Kasumi-1 (cell line): Measurements from ENCODE around the gene ABHD12B.
"Not testable (repeated sequence)": the region's sequence is repeated elsewhere in the genome, so short reads cannot be mapped to it uniquely, and the experiment has no call there.

Experiments
- DNase-seq, 2 experiments: peaks; one replicate each; lab custom pipeline; 2025; lab: John Stamatoyannopoulos, UW

Gene ABHD12B

DNA sequence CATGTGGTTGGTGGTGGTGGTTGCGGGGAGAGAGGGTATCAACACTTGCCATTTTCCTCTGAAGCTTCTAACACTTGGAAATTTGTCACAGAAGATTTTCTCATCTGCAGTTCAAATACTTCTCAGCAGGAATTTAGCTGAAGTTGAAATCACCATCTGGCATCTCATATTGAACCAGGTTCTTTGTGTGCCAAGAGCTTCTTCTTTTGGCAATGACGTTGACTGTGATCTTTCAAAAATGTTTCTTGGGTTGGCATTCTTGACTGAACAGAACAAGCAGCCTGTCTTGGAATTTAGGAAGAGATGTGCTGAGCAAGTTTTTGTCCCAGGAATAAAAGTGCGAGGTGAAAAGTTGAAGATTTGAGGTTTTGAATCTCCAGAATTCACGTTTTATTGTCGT lies 32.2 kb upstream of the ABHD12B start:
- no peak for DNase-seq

DNA sequence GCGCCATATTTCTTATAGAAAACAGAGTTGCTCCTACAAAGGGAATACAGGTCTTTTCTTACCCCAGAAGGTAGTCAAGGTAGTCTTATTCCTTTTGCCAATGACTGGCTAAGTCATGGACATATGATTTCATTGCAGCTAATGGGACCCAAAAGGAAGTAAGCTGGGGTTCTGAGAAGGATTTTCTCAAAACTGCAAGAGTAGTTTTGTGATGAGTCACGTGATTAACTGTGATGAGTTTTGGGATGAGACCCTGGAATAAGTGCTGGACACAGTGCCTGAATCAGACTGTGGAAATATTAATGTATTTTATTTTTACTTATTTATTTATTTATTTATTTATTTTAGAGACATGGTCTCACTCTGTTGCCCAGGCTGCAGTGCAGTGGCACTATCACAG lies 27.5 kb upstream of the ABHD12B start:
- DNase-seq, result no peak

GRCh38 chr14:50845166-50845565 lies 26.7 kb upstream of the ABHD12B start:
- no peak for DNase-seq

GRCh38 chr14:50846226-50846880 lies 25.5 kb upstream of the ABHD12B start:
- DNase-seq, result no peak

- no peak for DNase-seq
Measured at GRCh38 chr14:50853891-50854290, 18.0 kb upstream of the ABHD12B start.

DNA sequence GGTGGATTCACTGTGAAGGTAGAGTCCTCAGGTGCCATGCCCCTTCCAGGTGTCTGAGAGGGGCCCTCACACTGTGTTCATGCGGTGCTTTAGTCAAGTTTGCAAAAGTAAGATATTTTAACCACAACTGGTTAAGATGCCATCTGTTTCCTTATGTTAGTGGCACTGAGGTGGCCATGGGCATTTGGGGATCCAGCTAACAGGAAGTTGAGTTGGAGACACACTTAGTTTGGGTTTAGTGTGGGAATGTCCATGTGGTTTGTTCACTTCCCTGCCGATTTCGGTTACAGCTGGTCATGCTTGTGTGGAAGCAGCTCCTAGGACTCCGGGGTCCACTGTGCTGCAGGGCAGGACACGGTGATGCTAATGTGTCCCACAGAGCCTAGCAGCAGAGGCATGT lies 17.3 kb upstream of the ABHD12B start:
- DNase-seq, result peak; percentile 21 to 44

DNA sequence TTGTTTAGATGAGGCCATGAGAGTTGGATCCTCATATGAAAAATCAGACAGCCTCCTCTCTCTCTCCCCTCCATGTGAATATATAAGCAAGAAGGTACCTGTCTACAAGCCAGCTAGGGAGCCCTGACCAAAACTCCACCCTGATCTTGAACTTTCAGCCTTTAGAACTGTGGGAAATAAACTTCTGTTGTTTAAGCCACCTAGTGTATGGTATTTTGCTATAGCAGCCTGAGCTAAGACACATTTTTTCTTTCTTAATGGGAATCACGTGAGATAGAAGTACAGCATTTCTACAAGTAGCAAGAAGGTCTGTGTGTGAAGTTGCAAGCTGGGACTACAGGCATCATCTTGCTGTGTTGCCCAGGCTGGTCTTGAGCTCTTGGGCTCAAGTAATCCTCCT lies 16.3 kb upstream of the ABHD12B start:
- no peak for DNase-seq

GRCh38 chr14:50856660-50857059 lies 15.2 kb upstream of the ABHD12B start:
- no peak for DNase-seq

GRCh38 chr14:50859296-50859624 lies 12.6 kb upstream of the ABHD12B start:
- no peak for DNase-seq

GRCh38 chr14:50860478-50861086 lies 11.3 kb upstream of the ABHD12B start:
- peak; percentile 84 to 85 for DNase-seq

- no peak for DNase-seq
Measured at GRCh38 chr14:50862036-50862570, 9.8 kb upstream of the ABHD12B start.

- DNase-seq, result no peak
Measured at GRCh38 chr14:50864237-50864636, 7.6 kb upstream of the ABHD12B start.

DNA sequence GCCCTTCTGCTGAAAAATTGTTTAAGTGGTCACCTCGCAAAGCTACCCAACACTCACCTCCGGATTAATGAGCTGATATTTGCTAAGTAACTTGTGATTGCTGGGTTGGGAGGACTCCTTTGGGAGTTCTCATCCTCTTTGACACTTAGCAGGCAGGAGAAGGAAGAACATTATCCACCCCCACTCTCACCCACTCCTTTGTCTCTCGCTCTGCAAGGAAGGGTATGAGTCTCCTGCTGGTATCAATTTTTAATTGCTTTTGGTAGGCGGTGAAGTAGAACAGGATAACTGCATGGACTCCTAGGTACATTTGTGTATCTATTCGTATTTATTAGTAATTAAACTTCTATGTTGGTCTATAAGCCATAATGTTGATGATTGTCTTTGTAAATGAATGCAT lies 6.9 kb upstream of the ABHD12B start:
- no peak for DNase-seq

DNA sequence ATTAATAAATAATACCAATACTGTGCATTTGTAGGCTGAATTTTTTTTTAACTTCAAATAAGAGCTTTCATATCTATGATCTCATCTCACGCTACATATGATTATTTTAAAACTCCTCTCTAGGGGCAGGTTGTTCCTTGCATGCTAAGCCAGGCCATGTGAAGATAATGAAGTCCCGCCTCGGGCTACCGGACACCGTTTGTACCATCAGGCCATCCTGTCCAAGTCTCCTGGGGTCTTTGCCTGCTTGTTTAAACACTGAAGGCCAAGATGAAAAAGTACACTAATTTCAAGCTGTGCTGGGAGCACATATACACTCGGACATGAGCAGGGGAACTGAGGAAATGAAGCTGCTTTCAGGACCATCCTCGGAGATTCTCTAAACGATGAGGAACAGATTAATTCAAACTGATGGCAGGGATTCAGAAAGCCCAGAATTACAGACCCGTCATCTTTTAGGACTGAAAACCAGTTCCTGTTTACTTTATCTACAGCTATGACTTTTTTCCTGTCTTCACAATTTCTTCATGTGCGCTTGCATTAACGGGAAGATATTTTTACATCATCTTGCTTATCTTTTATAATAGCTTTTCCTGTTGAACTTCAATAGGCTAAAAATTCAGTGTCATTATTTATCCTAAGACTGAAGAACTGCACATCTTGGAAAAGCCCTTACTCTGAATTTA lies 6.3 kb upstream of the ABHD12B start:
- no peak for DNase-seq

DNA sequence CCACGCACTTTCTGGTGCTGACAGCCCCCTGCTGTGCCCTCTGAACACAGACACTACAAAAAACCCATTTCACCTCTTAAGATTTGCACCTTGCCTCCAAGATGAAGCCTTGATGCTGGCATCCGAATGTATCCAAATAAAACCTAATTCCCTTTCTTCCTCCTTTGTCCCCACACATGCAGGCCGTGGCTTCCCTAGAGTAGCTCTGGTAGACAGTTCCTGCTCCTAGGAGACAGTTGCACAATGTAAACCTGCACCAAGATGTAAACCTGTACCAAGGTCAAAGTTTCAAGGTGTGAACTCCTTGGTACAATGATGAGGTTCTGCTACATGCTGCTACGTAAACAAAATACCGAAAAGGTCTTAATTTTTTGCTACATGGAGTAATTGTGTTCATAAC lies 625 bp upstream of the ABHD12B start:
- DNase-seq, result no peak

DNA sequence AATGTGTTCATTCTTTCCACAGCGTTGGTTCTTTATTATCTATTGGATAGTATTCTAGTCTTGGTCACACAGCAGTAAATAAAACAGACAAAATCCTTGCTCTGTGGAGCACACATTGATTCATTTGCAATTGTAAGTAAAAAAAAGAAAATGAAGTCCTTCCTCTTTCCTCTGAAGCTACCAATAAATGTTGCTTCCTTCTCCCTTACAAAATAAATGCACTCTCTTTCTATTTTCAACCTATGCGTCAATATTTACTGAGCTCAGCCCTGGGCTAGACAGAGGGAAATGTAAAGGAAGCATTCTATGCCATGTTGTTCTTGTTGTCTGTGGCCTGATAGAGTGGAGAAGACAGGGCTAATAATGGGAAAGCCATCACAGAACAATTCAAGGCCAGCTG lies 2.9 kb downstream of the ABHD12B start:
- no peak for DNase-seq

- no peak for DNase-seq
Measured at GRCh38 chr14:50875359-50876070, 3.7 kb downstream of the ABHD12B start.

DNA sequence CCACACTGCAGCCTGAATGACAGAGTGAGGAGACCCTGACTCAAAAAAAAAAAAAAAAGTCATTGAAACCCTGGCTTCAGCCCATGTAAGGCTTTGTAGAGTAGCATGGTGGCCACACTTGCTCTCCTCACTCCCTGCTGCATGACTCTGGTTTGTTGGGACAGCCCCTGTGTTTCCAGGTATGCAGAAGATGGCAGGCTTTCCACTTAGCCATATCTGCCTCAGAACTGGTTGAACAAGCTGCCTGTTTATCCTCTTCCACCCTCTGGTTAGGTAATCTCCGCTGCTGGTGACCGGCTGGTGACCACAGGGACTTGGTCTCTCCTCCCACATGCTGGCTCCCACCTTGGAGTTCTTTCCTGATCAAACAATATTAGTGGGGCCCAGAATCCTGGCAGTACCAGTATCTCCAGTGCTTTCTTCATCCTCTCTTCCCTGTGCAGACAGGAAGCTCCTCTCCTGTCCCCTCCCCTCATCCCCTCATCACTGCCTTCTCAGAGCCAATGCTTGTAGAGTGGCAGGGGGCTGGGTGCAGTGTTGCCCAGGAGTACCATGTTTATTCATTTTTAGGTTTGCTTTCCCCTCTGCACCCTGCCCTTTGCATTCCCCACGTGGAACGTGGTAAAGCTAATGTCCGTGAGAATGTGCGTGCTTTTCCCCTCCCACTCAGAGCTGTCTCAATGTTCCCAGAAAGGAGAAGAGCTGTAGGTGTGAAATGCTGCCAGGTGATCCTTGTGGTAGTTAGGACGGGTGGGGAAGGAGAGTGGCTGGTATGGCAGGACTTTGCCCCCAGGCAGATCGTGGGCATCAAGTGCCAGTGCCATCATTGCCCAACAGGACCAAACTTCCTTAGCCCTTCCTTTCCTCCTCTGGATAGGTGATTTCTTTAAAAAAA lies 11.3 kb downstream of the ABHD12B start:
- DNase-seq, result no peak

GRCh38 chr14:50883827-50884197 lies 12.0 kb downstream of the ABHD12B start:
- no peak for DNase-seq

DNA sequence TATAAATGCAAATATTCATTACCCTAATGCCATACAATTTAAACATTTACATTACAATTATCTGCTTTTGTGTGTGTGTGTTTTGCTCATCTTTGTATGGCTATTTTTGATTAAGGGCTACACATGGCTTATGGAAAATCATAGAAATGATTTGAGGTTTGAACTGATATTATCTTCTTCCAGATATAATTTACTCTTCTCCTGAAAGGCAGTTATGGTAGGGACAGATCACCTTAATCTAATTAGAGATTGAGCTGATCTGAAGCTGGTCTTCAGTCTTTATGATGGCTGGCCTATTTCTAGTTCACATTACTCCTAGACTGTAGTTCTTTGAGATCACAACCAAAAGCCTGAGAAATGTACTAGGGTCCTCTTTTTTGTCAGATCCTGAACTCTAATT lies 15.6 kb downstream of the ABHD12B start:
- DNase-seq, result no peak

DNA sequence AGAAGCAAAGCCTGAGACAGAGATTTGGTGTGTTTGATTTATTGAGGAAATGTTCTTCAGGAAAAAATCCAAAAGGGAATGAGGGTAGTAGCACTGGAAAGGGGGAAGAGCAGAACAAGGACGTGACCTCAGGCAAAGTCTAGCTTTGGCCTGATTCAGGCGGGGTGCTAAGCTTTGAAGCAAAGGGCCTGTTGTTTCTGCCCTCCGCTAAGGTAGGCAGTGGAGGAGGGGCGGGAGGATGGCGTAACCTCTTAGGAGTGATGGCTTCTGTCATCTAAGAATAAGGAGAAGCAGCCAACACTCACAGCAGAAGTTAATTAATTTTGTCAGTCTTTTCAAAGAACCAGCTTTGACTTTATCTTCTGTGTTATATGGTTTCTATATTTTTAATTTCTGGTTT lies 20.4 kb downstream of the ABHD12B start:
- DNase-seq, result no peak

- not testable (repeated sequence) for DNase-seq
Measured at GRCh38 chr14:50896421-50896820, 24.6 kb downstream of the ABHD12B start.
